HG03354 (cell line): ENCODE measurements around the gene PARD3B.

Experiments used
- ATAC-seq: cut with Tn5 transposase; IDR thresholded peaks from one replicate; pipeline ENCODE4 v1.9.1; 2021; ENCODE audit warnings: mild to moderate bottlenecking; ENCODE audit not compliant: unreplicated experiment, poor library complexity, severe bottlenecking

The PARD3B gene

DNA sequence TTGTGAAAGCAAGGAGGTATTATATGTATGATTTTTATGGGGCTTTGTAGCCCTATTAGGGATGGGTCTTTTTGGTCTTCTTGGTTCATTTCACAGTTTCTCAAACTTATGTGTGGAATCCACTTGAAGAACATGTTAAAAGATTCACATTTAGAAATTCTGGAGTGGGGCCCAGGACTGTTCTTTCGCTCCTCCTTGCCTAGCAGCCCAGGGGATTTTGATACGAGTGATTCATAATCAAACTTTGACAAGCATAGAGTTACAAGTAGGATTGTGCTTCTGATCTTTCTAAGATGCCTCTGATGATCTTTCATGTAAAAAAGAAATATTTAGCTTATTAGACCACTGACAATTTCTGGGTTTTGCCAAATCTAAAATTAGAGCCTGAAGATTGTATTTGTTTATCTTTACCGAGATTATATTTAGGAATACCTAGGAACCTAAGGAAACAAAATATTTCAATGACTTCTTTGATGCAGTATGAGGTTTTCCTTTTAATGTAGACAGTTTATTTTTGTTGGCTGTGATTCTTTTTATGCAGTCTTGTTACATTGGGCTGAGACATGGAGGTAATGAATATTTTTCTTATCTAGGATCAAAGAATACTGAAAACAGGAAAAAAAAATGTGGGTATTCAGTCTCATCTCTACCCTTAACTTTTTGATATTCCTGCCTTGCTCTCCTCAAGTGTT lies 324.0 kb downstream of the PARD3B start:
- no peak for ATAC-seq

DNA sequence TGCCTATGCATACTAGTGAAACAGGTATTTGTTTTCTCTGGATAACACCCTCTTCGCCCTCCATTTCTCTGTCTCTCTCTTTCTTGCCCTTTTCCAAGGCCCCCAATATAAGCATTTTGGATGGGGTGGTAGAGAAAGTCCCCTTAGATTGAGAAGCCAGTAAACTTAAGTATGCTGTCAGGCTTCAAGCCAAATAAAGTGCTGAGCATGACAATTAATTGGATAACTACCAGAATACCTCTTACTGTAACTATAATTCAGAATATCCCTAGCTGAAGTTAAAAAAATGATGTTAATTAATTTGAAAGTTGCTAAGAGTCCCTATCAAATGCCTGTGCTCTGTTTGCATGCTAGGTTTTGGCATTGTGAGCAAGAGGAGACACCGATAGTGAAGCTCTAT lies 324.8 kb downstream of the PARD3B start:
- no peak for ATAC-seq

DNA sequence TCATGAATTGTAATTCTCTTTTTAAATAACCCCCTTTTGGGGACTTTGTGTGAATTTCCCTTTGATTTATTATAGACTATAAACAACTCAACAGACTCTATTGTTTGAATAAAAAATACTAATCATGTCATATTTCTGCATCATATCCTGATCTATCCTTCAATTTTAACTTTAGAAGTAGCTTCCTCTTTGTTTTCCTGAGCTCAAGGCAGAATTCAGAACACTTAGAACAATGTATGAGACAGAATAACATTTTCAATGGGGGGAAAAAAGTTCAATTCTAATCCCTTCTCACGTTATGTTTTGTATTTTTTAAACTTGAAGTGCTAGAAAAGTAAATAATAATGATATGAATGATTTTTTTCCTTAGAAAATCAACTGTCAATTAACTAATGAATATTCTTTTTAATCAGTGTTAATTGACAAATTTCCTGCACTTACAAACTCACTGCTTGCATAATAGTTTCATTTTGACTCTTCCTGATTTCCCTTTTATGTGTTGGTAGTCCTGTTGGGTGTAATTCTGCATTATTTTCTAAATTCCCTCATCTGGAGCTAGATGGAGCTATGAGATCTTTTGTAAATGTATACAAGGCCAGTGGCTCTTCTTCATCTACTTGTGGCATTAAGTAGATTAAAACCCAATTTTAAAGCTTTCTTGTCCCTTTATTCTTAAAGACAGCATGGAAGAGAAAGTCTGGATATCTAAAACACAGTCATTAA lies 326.1 kb downstream of the PARD3B start:
- no peak for ATAC-seq

DNA sequence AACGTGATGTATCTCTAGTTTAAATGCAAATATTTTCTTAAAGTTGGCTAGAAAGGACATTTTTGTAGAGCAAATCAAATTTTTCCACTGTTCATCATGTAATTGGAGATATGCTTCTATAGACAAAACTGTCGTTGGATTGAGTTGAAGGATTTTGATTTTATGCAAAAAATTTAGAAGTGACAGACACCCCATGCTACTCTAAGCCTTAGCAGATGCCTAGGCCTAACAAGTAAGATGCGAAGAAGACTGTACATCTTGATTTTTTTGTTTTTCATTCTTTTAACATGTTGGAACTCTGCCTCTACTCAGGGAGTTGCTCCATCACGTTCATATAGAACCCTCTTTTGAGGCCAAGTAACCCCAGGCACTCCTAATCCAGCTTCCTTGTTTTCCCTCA lies 331.0 kb downstream of the PARD3B start:
- no peak for ATAC-seq

DNA sequence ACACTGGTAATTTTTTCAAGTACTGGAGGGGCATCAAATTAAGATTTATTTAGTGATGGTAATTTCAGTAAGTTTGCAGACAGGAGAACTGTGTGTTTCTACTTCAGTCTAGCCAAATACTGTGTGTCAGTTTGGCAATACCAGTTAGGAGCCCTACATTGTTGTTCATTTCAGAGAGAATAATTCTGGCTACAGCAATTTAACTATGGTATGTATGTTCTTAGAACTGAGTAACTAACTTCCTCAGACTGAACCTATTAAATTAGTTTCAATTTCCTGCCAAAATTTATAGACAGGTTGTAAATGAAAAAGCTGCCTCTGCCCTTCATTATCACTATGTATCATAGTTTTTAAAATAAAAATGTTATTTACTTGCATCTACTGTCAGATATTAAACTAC lies 332.4 kb downstream of the PARD3B start:
- ATAC-seq = no peak

DNA sequence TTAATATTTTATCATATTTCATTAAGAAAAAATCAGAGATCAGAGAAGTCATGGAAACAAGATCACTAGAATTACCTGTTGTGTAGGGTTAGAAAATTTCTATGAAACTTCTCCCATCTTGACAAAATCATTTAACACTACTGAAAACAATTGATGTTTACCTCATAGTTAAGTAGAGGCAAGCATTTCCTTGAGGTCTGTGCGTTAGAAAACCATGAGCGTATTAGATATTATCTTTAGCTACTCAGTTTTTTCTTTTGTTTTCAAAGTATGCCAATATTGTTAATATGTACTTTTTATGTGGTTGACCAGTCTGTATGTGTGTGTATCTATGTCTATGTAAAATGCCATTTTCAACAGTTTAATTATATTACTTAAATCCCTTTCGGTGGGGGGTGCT lies 335.7 kb downstream of the PARD3B start:
- ATAC-seq = no peak

DNA sequence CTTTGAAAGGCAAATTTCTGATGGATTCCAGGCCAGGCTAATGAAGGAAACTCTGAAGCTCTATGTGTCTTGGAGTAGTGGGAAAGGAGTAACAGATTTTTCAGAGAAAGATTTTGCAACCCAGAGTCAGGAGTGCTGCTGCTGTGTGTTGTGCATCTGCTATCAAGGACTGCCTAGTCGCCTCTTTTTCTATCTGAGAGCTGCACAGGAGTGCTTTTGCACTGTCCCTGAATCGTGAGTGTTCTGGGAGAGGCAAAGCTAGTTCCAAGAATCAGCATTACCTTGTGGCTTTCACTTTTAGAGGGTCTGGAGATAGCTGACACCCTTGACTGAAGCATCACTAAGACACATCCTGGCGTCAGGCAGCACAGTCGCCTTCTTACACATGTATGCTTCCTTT lies 336.4 kb downstream of the PARD3B start:
- ATAC-seq = no peak

DNA sequence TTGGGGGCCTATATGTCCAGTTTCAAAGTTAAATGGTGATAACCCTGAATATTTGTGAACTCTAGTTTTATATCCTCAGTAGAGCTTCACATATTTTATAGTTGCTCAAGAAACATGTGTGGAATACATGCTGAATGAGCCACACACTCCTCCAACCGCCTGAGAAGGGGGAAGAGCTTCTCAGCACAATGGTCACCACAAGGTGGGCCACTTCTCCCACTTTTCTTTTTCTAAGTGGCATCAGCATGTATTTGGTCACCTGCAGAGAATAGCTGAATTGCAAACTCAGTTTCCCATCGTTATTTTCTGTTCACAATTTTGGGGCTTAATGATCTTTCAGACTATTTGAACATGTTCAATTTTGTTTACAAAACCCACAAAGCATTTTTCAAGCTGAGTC lies 340.5 kb downstream of the PARD3B start:
- no peak for ATAC-seq

DNA sequence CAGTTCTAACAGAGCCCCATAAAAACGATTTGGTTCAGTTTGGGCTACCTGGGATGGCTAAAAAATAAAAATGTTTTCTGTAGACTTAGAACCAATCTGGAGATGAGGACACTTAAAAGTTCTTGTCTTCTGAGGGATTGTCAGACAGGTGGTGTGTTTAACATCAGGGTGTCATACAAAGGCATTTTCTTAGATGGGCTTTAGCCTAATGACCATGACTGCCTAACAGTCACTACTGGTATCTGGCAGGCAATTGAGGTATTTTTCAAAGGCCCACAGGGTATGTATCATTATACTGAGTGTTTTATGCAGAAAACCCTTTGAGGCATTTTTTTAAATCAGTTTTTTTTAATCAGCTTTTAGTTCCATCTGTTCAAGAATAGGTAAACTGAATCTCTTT lies 341.4 kb downstream of the PARD3B start:
- no peak for ATAC-seq

DNA sequence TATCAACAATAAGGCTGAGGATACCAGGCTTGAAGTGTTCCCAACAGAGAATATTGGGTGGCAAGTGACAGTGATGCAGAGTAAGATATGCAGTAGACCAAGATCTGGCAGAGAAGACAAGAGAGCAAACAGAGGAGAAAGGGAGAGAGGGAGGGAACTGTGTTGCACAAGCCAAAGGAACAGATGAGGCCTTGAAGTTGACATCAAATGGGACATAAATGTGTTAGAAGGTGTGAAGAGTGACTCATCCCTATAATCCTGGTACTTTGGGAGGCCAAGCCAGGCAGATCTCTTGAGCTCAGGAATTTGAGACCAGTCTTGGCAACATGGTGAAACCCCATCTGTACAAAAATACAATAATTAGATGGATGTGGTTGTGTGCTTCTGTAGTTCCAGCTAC lies 342.9 kb downstream of the PARD3B start:
- no peak for ATAC-seq

DNA sequence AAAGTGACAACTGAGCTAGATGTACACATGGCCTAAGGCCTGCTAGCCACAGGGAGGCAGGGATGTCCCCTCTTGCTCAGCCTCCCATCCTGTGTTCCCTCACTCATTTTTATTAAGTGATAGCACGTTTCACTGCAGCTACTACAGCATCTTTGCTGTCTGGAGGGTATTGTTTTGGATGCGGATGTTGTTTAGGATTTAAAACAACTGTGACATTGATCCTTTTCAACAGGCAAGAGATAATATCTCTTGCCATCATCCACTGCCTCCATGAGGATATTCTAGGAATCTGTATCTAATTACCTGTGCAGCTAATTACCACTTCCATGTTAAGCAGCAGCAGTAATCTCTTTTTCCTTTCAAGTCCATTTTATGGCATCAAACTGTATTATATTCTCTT lies 345.4 kb downstream of the PARD3B start:
- ATAC-seq = no peak

DNA sequence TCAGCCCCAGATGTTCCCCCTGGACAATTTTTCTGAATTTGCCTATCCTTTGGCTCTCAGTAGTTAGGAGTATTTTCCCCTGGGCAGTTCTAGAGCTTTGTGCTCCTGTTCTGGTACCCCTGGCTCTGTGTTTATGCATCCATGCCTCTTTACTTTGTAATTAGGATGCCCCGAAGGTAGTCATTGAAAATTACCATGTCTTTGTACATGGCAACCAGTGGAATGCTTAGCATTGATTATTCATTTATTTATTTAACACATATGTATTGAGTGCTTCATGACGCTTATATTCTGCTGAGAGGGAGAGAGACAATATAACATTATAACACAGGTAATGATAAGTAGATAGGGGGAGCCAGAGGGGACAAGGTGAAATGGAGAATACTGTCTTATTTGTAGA lies 346.5 kb downstream of the PARD3B start:
- ATAC-seq = no peak

DNA sequence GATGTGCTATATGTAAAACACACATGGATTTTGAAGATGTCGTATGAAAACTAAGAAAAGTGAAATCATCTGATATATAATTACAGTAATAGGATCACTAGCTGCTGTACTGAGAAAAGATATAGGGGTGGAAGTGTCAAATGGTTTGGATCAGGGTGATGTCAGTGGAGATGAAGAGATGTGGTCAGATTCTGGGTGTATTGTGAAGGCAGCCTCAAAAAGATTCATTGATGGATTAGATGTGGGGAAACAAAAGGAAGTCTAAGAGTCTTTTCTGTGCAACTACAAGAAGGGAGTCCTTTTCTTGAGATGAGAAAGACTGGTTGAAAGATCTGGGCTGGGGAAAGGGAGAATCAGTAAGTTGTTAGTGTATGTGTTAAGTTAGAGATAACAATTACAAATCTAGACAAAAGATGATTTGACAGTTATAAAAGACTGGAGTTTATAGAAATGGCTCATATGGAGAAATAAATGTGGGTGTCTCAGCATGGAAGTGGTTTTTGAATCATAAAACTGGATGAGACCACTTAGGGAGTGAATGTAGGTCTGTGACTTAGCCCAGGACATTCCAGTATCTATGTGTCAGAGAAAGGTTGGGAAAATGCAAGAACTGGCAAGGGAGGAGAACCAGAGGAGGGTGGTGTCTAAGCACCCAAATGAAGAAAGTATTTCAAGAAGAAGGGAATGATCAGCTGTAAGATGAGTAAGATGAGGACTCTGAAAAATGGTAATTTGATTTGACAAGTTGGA lies 347.4 kb downstream of the PARD3B start:
- ATAC-seq = no peak

DNA sequence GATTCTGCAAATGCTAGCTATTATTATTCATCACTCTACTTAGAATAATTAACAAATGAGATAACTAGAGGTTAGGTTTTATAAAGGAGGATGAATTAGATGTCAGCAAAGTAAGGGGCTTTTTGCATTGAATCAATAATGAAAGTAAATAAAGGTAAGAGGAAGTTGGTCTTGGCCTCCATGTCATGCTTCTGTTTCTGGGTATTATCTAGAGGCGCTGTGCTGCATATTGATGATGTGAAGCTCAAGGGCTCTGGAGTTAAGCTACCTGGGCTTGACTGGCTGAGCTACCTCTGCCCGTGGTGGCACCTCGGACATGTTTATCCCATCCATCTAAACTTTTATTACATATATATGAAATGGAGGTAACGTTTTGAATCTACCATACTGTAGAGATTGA lies 350.9 kb downstream of the PARD3B start:
- no peak for ATAC-seq

DNA sequence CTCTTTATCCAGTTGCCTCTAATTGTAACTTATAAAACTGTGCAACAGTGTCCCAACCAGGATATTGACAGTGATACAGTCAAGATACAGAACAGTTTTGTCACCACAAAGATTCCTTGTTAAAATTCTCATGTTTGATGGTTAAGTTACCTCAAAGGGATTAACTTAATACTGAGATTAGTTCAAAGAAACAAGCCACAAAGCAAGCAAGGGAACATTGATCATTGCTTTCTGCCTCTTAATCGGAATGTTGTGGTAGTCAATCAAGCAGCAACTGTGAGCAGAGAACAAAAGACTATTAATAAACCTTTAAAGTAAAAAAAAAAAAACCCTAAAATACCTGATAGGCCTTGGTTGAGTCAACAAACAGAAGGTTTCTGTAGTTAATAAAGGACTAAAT lies 352.3 kb downstream of the PARD3B start:
- no peak for ATAC-seq

DNA sequence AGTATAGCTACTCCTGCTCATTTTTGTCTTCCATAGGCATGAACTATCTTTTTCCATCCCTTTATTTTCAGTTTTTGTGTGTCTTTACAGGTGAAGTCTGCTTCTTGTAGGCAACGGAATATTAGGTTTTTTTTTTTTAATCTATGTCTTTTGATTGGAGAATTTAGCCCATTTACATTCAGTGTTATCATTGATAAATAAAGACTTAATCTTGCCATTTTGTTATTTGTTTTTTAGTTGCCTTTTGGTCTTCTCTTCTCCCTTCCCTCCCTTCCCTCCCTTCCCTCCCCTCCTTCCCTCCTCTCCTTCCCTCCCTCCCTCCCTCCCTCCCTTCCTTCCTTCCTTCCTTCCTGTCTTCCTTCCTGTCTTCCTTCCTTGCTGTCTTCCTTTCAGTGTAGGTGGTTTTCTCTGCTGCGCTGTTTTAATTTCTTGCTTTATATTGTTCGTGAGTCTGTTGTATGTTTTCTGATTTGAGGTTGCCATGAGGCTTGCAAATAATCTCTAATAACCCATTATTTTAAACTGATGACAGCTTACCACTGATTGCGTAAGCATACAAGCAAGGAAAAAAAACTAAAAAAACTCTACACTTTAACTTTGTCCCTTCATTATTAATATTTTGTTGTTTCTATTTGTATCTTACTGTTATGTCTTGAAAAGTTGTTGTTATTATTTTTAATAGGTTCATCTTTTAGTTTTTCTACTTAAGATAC lies 353.8 kb downstream of the PARD3B start:
- no peak for ATAC-seq

DNA sequence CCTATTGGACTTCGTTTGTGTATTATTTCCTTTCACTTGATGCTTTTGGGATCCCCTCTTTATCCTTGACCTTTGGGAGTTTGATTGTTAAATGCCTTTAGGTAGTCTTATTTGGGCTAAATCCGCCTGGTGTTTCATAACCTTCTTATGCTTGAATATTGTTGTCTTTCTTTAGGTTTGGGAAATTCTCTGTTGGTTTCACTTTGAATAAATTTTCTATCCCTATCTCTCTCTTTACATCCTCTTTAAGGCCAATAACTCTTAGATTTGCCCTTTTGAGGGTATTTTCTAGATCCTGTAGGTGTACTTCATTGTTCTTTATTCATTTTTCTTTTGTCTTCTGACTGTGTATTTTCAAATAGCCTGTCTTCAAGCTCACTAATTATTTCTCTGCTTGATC lies 354.7 kb downstream of the PARD3B start:
- no peak for ATAC-seq

DNA sequence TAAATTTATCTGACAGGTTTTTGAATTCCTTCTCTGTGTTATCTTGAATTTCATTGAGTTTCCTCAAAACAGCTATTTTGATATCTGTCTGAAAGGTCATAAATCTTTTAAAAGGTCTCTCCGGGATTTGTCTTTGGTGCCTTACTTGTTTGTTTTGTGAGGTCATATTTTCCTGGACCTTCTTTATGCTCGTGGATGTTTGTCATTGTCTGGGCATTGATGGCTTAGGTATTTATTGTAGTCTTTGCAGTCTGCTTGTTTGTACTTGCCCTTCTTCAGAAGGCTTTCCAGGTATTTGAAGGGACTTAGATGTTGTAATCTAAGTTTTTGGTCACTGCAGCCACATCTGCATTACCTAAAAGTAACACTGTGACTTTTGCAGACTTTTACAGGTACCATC lies 355.2 kb downstream of the PARD3B start:
- ATAC-seq = no peak

DNA sequence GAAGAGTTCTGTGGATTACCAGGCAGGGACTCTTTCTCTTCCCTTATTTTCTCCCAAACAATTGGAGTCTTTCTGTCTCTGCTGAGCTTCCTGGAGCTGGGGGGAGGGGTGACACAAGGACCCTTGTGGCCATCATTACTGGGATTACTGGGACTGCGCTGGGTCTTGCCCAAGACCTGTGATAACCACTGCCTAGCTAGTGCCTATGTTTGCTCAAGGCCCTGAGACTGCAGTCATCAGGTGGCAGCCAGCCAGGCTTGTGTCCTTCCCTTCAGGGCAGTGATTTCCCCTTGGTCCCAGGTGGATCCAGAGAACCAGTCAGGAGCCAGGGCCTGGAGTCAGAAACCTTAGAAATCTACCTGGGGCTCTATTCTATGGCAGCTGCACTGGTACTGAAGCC lies 355.6 kb downstream of the PARD3B start:
- no peak for ATAC-seq

DNA sequence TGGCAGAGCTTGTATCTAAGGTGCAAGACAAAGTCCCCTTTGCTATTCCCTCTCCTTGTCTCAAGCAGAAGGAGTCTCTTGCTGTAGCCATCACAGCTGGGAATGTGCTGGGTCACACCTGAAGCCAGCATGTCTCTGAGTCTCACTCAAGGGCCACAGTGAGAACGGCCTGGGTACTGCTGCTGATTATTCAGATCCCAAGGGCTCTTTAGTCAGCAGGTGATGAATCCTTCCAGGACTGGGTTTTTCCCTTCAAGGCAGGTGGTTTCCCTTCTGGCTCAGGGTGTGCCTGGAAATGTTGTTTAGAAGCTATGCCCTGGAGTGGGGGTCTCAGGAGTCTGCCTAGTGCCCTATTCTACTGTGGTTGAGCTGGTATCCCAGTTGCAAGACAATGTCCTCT lies 356.3 kb downstream of the PARD3B start:
- no peak for ATAC-seq
